ENCODE data around the gene ADAMTS2.

The ADAMTS2 gene

GRCh38 chr5:179310439-179311090 is 34.7 kb downstream of the ADAMTS2 start:
- no peak overlapping the region for H3K27ac ChIP-seq
- no peak for TF ChIP-seq CTCF (conservative IDR thresholded peaks at IDR 0.05)

- TF ChIP-seq CTCF (conservative IDR thresholded peaks at IDR 0.05): no peak
- no peak overlapping the region for H3K27ac ChIP-seq
Observed at GRCh38 chr5:179309751-179310320, 35.4 kb downstream of the ADAMTS2 start.

DNA sequence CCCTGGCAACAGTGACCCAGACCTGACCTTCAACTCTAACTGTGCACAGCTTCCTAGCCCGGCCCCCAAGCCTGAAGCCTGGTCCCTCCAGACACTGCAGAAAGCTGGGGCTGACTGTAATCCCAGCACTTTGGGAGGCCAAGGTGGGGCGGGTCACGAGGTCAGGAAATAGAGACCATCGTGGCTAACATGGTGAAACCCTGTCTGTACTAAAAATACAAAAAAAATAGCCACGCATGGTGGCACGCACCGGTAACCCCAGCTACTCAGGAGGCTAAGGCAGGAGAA is 35.9 kb downstream of the ADAMTS2 start:
- no peak overlapping the region for H3K27ac ChIP-seq
- no peak for TF ChIP-seq CTCF (conservative IDR thresholded peaks at IDR 0.05)

GRCh38 chr5:179308563-179309382 is 36.5 kb downstream of the ADAMTS2 start:
- no peak for TF ChIP-seq CTCF (conservative IDR thresholded peaks at IDR 0.05)
- H3K27ac ChIP-seq: no peak overlapping the region

DNA sequence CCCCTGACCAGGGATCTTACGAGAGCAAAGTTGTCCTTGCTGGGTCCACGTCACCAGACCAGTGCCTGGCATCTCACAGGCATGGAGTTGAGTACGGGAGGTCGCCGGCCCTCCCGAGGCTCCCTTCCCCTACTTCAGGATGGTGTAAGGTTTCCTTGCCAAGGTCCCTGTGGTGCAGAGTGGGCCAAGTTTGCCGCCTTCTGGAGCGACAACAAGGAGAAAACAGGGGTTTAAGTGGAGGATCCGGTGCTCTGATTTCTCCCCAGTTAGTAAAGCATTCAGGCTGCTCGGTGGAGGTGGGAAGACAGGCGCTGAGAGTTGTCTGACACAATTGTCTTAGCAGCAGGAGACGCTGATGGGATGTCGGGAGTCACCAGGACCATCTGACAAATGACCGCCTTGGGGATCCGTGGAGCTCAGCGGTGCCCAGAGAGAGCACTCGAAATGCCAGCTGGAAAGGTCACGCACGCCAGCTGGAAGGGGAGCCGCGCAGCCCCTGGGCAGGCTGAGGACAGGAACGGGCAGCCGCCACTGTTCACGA is 37.3 kb downstream of the ADAMTS2 start:
- TF ChIP-seq CTCF (conservative IDR thresholded peaks at IDR 0.05): no peak
- H3K27ac ChIP-seq: no peak overlapping the region

DNA sequence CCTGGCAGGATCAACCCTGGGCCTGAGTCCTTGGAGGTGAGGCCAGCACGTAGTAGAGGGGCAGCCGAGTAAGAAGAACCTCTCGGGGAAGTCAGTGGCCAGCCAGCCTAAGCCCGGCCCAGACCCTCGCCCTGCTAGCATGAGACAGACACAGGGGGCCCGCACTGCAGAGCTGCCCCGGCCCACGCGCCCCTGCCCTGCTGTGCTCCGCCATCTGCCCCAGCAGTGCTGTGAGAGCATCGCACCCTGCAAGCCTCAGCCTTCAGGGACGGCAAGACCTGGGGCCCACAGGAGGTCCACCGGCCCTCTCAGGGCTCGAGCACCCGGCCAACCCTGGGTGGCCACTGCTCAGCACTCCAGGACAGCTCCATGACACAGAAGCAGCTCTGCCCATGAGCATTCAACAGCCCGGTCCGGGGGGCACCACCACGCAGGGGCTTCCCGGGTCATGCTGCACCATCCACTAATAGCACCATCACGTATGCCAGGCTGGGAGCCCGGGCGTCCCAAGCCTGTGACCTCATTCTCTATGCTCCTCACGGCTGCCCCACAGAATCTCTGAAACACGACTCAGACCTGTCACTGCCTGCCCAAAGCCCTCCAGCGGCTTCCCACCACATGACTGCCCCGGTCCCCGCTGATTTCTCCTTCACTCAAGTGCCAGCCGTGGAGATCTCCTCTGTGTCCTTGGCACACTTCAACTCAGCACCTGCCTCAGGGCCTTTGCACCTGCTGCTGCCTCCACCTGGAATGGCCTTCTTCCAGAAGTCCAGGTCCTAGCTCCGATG is 38.1 kb downstream of the ADAMTS2 start:
- H3K27ac ChIP-seq: no peak overlapping the region
- no peak for TF ChIP-seq CTCF (conservative IDR thresholded peaks at IDR 0.05)

Measured in VCaP (cell line).